NCI-H345 (cell line): ENCODE results near the gene CLK3.

Experiments
- DNase-seq: peaks from one replicate; lab custom pipeline; 2025; lab: John Stamatoyannopoulos, UW

The CLK3 gene

DNA sequence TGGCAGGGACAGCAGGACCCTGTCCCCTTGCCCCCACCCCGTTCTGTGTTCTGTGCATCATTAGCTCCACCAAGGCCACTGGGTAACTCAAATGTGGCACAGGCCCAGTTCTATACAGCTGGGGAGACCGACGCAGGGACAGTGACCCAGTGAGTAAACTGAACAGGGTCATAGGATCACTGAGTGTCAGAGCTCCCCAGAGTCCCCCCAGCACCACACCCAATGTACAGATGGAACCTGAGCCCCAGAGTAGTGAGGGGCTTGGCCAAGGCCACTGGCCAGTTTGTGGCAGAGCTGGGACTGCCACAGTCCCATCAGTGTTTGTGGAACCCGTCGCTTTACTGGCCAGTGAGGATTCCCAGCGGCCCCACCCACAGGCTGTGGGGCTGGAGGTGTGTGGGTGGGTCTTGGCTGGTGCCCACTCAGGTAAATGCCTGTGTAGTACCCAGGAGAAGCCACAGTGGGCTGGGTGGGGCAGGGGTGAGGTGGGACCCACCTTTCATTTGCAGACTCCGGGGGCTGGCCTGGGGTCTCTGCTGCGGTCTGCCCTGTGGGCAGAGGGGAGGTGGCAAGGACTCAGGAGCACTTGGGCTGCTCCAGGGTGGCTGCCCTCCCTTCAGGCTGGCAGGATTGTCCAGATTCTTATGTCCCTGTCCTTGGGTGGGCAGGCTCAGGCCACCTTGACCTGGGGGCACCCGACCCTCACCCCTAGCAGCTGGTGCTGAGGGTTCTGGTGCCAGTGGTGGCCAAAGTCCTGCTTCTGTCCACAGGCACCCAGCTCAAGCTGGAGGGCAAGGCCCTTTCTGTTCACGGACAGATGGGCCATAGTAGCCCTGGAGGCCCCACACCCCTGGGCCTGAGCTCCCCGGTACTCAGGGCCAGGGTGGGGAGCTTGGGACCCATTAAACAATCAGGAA lies 11.6 kb upstream of the CLK3 start:
- DNase-seq, result no peak

DNA sequence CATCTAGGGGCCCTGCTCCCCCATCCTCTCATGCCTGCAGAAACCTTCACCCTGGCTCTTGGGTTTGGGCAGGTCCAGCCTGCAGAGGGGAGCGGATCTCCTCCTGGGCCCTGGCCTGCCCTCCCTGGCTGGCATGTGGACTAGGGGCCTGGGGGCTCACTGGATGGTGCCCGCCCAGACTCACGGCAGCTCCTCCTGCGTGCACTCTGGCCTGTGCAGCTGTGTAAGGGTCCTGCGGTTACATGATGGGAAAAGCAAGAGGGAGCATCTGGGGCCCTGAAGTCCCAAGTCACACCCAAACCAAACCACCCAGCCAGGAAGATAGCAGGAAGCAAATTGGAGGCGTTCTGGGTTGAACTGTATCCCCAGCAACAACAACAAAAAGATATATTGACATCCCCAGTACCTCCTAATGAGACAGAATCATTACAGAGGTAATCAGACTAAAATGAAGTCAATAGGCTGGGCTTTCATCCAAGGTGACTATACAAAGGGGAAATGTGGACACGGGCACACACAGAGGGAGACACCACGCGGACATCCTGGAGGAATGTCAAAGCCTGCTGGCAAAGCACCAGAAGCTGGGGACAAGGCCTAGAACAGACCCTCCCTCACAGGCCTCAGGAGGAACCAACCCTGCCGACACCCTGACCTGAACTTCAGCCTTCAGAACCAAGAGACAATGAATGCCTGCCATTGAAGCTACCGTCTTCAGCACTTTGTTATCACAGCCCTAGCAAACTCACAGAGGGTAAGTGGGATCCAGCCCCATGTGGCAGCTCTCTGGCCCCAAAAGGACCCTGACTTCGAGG lies 10.4 kb upstream of the CLK3 start:
- DNase-seq, result peak; percentile 54

DNA sequence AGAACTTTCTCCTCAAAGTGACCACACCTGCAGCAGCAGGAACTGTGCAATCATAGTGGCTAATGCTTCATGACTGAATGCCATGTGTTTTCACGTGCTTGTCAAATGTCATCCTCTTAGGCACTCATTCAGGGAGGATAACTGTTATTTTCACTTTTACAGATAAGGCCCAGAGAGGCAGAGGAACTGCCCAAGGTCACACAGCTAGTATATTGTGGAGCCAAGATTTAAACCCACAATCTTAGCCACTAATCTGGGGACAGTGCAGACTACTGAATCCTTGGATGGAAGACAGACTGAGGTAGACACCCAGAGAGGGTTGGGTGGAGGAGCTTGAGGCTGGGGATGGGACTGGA lies 9.9 kb upstream of the CLK3 start:
- DNase-seq, result no peak

DNA sequence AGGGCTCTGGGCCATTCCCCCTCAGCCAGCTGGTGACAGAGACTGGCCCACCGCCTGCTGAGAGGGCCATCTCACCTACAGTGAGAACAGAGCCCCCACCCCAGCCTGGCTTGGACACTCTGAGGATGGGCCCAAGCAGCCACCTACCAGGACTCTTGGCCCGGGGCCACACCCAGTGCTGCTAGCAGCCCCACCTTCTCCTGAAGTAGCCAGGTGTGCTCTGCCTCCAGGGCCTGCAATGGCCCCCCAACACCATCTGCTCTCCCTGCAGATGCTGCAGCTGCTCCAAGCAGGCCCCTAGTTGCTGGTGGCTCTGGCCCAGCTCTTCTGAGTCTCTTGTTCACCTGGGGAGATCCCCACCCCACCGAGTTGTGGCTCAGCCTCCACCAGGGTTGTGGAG lies 6.8 kb upstream of the CLK3 start:
- DNase-seq, result peak; percentile 5

DNA sequence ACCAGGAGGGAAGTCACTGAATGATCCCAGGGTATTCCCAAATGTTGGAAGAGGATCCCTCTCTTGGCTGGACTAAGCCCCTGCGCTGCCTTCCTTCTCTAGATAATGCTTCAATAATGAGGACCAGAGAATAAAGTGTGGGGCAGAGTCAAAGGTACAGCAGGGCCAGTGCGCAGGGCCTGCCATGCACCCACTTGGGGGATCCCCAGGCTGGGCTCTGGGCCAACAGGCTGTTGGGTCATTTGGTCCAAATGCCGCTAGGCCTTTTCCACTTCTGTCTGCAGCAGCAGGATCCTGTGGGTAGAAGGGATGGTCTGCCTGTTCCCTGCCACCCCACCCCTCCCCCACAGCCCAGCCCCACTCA lies 5.7 kb upstream of the CLK3 start:
- DNase-seq, result no peak

DNA sequence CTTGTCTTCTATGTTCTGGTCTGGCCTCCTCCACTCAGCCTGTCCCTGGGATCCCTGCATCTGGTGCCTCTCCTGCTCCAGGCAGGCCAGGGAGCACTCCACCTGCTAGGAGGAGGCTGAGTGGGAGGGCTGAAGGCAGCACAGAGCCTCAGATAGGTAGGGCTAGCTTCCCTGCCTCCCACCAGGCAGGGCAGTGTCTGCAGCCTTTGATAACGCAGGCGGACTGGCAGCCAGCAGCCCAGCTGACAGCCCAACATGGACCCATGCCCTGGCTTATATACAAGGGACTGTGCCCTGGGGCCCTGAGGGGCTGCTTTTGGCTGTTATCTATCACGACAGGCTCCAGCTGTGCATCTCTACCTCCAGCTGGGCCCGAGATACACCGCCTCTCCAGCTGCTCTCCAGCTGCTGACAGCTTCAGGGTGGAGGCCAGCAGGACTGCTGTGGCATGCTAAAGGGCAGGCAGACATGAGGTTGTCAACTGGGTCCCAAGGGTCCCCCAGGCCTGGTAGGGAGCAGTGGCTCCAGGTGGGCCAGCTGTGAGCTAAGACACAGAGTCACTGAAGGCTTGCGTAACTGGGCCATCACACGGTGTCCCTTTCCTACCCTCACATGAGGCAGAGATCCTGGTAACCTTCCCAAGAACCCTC lies 5.2 kb upstream of the CLK3 start:
- DNase-seq, result no peak

DNA sequence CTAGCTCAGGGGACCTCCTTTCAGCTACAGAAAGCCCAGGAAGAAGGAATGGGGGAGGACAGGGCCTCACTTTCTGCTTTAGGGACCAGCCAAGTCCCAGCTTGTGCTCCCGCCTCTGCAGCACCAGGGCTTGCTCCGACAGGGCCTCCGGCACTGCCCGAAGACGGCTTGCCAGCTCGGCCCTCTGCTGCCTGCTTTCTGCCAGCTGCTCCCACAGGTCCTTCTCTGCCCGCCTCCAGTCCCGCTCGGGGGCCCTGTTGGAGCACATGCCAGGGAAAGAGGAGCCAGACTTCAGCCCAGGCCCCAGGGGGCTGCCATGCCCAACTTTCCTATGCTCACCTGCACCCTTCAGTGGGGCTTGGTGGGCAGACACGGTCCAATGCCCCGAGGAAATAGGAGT lies 4.3 kb upstream of the CLK3 start:
- no peak for DNase-seq

DNA sequence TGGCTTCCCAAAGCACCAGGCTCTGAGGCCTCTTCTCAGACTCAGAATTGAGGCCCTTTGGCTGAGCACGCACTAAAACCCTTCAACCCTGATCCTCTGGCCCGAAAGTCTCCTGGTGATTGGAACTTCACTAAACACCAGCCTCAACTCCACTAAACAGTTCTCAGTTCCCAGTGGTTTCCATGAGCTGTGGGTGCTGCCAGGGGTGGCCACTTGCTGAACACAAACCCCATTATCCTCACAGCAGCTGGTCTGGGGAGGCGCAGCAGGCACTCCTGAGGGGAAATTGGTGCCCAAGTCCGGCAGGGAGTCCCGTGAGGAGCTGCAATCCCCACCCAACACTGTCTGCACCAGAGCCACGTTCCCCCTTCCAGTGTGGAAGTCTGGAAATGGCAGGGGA lies 3.8 kb upstream of the CLK3 start:
- DNase-seq, result no peak

DNA sequence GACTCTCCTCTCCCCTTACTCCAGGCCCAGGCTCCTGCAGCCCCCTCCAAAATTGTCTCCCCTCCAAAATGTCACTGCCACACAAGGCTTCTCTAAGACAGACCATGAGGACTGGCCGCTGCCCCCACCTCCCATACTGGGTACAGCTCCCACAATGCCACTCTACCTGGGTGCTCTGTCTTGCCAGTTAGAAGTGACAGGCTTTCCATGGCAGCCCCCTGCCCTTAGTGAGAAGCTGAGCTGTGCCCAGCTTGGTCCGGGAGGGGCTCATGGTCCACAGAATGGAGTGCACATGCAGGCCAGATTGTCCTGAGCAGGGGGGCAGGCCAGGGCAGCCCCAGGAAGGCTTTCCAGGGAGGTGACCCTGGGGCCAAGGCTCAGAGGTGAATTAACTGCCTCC lies 3.0 kb upstream of the CLK3 start:
- DNase-seq, result no peak

DNA sequence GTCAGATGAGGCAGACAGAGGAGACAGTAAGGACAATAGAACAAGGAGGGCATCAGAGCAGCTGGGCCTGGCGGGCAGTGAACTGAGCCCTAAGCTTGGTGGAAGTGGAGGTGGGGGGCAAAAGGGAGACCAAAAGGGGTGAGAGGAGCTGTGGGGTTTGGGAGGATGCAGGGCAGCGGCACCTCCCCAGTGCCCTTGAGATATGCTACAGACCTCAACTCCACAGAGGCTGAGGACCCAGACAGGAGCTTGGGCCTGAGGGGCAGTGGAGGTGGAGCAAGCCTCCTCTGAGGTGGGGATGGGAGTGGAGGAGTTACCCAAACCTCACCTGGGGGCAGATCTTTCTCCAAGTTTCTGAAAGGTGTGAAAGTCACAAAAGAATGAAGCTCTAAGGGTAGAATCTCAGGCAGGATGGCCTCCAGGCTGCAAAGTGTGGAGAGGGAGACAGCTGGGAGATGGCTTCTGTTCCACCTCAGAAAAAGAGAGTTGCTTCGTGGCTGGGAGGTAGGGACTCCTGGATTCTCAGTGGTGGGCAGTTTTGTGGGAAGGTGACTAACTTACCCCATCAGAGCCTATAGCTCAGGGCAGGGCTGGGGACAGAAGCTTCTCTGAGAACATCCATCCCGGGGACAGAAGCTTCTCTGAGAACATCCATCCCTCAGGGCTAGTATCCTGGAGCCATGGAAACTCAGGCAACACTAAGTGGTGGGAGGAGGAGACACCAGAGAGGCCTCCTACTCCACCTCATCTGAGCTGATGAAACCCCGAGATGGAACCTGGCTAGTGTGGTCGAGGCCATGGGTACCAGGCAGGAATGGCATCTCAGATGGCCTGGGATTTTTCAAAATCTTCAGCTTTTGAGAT lies 2.3 kb upstream of the CLK3 start:
- peak; percentile 6 for DNase-seq

DNA sequence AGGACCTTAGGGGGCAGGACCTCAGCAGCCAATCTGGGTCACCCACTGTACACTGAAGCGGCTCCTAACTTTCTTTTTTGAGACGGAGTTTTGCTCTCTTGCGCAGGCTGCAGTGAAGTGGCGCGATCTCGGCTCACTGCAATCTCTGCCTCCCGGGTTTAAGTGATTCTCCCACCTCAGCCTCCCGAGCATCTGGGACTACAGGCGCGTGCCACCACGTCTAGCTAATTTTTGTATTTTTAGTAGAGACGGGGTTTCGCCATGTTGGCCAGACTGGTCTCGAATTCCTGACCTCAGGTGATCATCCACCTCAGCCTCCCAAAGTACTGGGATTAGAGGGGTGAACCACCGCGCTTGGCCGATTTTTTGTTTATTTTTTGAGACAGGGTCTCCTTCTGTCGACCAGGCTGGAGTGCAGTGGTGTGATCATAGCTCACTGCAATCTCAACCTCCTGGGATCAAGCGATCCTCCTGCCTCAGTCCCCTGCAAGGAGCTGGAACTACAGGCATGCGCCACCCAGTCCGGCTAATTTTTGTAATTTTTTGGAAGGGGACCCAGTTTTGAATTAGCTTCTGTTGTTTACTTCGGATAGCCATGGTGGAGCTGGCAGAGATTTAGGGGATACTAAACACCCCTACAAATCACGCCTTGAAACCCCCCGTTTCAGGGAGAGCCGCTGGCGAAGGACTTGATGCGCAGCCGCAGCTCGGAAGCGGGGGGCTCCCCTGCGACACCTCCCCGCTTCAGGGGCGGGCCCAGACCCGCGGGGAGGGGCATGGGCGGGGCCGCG lies 1.5 kb upstream of the CLK3 start:
- DNase-seq, result no peak

DNA sequence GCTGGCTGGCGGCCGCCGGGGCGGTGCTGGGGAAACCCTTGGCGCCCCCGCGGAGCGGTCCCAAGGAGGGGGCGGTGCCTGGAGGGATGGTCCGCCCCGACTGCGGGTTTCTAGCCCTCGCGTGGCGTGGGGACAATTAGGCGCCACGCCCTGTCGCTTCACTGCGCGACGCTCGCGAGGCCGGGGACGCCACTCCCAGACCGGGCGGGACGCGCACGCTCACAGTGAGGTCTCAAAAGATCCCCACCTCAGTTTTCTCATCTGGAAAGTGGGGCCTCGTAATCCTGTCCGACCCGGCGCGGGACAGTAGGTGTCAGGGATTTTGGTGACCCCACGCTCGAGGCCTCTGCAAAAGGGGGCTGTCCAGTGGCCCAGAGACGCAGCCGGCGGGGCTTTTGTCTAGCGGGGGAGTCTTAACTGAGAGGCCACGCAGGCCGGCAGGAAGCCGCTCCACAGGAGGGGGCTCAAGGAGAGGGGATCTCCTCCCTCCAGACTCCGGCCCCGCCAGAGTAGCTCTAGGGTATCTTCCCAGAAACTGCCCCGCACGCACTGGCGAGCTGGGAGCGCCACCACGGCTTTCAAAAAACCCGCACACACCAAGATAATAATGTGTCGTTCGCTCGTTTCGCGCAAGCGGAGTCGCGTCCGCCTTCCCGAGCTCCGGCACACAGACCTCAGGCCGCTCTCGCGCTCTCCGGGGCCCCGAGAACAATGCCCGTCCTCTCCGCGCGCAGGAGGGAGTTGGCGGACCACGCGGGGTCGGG lies 710 bp upstream of the CLK3 start:
- peak; percentile 64 for DNase-seq

DNA sequence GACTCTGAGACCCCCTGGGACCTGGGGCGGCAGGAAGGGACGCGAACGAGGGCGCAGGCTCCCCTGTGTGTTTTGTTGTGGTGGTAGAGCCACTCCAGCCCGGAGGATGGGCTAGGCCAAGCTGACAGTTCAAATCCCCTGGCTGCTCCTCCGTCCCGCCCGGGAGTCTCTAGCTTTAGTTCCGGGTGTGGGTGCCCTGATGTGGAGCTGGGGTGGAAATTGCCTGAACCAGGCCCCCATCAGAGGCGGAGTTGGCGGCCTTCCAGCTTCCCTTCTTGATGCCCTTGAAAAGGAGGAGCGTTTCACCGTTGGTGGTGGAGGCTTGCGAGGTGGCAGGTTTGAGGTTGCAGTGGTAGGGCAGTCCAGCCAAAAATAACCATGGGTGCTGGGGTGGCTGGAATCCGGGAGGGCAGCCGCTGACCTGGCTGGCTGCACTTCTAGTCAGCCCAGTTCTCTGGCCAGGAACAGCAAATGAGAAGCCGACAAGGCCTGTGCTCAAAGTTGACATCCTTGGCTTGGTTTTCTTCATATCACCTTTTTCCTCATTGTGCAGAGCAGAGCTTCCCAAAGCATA lies 817 bp downstream of the CLK3 start:
- peak; percentile 60 for DNase-seq

DNA sequence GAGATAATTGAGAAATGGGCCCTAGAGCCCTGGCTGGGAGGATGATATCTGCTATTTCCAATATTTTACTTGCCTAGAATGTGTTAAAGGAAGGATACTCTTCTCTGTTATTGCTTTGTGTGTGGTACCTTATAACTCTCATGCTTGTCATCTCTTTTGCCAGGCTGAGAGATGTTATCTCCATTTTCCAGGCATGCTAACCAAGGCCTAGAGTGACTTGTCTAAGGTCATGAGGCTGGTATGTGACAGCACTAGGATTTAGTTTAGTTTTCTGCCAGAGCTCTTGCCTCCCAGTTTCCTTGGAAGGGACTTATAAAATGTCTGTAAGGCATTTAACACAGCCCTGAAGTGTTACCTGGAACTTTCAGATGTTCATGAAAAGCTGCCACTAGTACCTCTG lies 1.4 kb downstream of the CLK3 start:
- no peak for DNase-seq

DNA sequence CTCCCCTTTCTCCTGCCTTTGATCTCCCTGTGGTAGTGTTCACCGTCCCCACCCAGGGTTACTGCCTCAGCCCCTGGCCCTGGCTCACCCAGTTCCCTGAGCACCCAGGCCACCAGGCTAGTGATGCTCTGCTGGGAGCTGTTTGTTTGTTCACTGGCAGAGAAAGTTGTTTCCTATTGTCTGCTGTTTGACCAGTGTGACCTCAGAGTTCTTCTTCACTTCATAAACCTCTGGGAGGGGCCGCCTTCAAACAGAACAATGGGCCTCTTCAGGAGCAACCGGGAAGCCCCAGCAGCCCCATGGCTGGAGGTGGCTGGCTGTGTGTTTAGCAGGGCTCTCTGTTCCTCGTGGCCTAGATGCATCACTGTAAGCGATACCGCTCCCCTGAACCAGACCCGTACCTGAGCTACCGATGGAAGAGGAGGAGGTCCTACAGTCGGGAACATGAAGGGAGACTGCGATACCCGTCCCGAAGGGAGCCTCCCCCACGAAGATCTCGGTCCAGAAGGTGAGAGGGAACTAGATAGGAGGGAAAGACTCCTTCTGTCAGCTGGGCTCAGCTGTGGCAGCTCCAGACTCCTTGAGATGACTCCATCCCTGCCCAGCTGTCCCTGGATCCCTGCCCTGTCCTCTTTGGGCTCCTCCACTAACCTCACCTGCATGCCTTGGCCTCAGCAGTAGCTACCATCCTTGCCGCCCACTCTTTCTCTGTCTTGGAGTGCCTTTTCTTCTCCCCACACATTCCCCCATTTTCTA lies 3.4 kb downstream of the CLK3 start:
- DNase-seq, result no peak

DNA sequence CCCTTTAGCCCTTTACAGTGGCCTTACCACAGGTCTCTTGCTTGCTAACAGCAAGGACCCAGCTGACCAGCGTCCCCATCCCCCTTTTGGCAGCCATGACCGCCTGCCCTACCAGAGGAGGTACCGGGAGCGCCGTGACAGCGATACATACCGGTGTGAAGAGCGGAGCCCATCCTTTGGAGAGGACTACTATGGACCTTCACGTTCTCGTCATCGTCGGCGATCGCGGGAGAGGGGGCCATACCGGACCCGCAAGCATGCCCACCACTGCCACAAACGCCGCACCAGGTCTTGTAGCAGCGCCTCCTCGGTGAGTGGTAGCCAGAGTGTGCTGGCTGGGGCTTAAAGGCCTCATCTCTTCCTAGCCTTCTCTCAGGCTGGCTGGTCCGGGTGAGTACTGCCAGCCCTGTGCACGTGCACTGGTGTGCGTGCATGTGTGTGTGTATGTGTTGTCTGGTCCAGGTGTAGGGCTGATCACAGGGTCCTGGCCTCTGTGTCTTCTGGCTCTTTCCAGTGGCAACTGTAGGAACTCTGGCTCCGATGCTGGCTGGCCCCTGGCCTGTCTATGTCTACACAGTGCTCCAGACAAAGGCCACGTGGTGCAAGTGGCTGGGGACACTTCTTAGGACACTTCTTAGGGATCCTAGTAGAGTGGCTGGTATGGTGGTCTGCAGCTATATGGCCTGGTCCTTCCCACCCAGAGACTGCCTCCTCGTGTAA lies 4.4 kb downstream of the CLK3 start:
- no peak for DNase-seq

DNA sequence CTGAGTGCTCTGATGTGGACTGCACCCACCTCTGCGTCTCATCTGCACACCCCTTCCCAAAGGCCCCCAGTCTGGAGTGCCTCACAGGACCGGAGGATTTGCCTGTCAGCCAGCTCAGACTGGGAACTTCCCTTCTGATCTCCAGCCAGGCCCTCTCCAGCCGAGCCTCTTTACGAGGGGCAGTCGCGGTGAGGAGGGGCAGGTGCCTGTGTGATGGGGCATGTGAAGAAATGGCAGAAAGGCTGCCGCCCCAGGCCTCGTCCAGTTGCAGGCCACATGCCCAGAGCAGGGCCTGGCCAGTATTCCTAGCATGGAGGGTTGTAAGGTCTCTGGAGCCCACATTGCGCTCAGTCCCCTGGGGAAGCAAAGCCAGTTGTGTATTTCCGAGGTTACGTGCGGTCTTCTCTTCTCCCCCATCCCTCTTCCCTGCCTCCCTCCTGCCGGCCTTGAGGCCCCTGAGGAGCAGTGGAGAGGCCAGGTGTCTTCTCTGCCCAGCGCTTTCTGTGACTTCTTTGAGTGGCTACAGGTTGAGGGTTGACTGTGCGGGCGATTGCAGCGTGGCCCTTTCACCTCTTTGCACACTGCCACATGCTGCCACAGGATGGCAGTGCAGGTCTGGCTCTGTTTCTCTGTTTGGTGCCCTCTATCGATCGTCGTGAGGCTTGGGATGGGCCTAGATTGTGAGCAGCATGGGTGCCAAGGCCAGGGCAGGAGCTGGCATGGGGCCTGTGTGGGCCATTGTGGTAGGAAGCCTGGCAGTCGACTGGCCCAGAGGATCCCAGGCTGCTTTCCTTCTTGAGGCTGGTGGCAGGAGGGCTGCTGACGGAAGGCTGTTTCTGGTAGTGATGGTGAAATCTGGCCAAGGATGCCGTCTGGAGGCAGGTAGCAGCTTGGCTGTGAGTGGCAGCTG lies 5.3 kb downstream of the CLK3 start:
- peak; percentile 43 for DNase-seq

DNA sequence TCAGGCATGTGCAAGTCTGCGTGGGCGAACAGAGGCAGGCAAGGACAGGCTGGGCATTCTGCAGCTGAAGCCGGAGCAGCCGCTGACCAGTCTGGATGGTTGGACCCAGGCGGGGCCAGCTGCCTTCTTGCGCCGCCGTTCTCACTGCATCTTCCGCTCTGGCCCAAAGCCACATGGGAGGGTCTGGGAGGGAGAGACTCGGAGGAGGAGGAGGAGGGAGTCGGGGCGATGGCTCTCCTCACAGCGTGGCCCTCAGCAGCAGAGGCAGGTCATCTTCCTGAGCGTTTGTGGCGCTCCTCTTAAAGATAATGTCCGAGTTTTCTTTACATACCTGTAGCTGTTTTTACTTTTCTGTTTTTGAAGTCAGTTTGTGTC lies 5.9 kb downstream of the CLK3 start:
- DNase-seq, result no peak
